H1 (cell line): ENCODE data around the gene OCSTAMP. TPM values are rescaled to one million over a fixed set of nuclear protein-coding genes. Genes with fewer than 3 reads are reported as not detected.
A peak's percentile ranks its signal among the peaks of the same experiment; 100 is the strongest.

ENCODE experiments used
- ASH2L ChIP-seq: fragments of 200-600, 300-600 bp; sonication (generic); IDR thresholded peaks from one replicate; pipeline ENCODE4 v1.7.1; 2017; ENCODE audit warnings: low read length
- BCL11A ChIP-seq, 2 experiments: IDR thresholded peaks; one replicate each; pipeline ENCODE4 v1.6.1; 2011; ENCODE audit warnings: low read depth in 2 of 2, low read length in 2 of 2, mild to moderate bottlenecking in 2 of 2
- BRCA1 ChIP-seq: IDR thresholded peaks from 2 replicates; pipeline ENCODE4 v1.6.1; 2012; ENCODE audit warnings: low read depth, low read length, improper control_type of control experiment
- CBX8 ChIP-seq: fragments of 300-800, 300-1000 bp; sonication (generic); IDR thresholded peaks from 2 replicates; pipeline ENCODE4 v1.7.1; 2016; ENCODE audit warnings: low read depth, low read length, borderline replicate concordance
- CEBPB ChIP-seq: IDR thresholded peaks from 2 replicates; pipeline ENCODE4 v1.6.1; 2012; ENCODE audit warnings: low read depth, low read length
- CREB1 ChIP-seq: IDR thresholded peaks from 2 replicates; pipeline ENCODE4 v1.6.1; 2012; ENCODE audit warnings: inconsistent platforms
- EGR1 ChIP-seq: IDR thresholded peaks from 2 replicates; pipeline ENCODE4 v1.6.1; 2011; ENCODE audit warnings: low read depth, low read length, borderline replicate concordance
- EP300 ChIP-seq, 2 experiments: IDR thresholded peaks; 1 replicate in 1 of 2; 2 replicates in 1 of 2; pipeline ENCODE4 v1.6.1; 2011 to 2012; ENCODE audit warnings: low read depth in 2 of 2, low read length in 2 of 2, mild to moderate bottlenecking in 2 of 2, borderline replicate concordance in 1 of 2, inconsistent platforms in 1 of 2, moderate library complexity in 1 of 2
- FOSL1 ChIP-seq: IDR thresholded peaks from 2 replicates; pipeline ENCODE4 v1.6.1; 2011; ENCODE audit warnings: mild to moderate bottlenecking, low read depth, low read length, moderate library complexity; ENCODE audit not compliant: insufficient read depth
- GABPA ChIP-seq: IDR thresholded peaks from 2 replicates; pipeline ENCODE4 v1.6.1; 2011; ENCODE audit warnings: mild to moderate bottlenecking, low read length, moderate library complexity, borderline replicate concordance; ENCODE audit not compliant: insufficient read depth
- HDAC2 ChIP-seq, 2 experiments: fragments of 300-600 bp in 1 of 2; sonication (generic) in 1 of 2; IDR thresholded peaks; 2 replicates each; pipeline ENCODE4 v1.6.1; 2011 to 2012; ENCODE audit warnings: low read depth in 2 of 2, low read length in 2 of 2, mild to moderate bottlenecking in 2 of 2, moderate library complexity in 2 of 2, borderline replicate concordance in 1 of 2, inconsistent platforms in 1 of 2
- RFX5 ChIP-seq: IDR thresholded peaks from 2 replicates; pipeline ENCODE4 v1.6.1; 2011; ENCODE audit warnings: low read depth, low read length, improper control_type of control experiment, borderline replicate concordance
- RNF2 ChIP-seq: fragments of 200-900, 300-1000 bp; sonication (generic); IDR thresholded peaks from 2 replicates; pipeline ENCODE4 v1.7.1; 2016; ENCODE audit warnings: borderline replicate concordance, low read depth, mild to moderate bottlenecking, antibody characterized with exemption, low read length; ENCODE audit not compliant: poor library complexity, severe bottlenecking; ENCODE audit errors: missing control alignments
- RXRA ChIP-seq: IDR thresholded peaks from 2 replicates; pipeline ENCODE4 v1.6.1; 2011; ENCODE audit warnings: low read depth, mild to moderate bottlenecking, low read length, moderate library complexity; ENCODE audit not compliant: insufficient read depth
- SIRT6 ChIP-seq: IDR thresholded peaks from one replicate; pipeline ENCODE4 v1.7.1; 2012; ENCODE audit warnings: low read length, inconsistent platforms
- SIX5 ChIP-seq: IDR thresholded peaks from 2 replicates; pipeline ENCODE4 v1.6.1; 2011; ENCODE audit warnings: mild to moderate bottlenecking, low read depth, low read length
- SP2 ChIP-seq: IDR thresholded peaks from 2 replicates; pipeline ENCODE4 v1.6.1; 2012; ENCODE audit warnings: mild to moderate bottlenecking, low read length, inconsistent platforms
- SP4 ChIP-seq: IDR thresholded peaks from 2 replicates; pipeline ENCODE4 v1.6.1; 2012; ENCODE audit warnings: low read length, inconsistent platforms
- SRF ChIP-seq: IDR thresholded peaks from 2 replicates; pipeline ENCODE4 v1.6.1; 2011; ENCODE audit warnings: mild to moderate bottlenecking, low read depth, low read length, moderate library complexity
- SUZ12 ChIP-seq: fragments of 200-600 bp; sonication (generic); IDR thresholded peaks from 2 replicates; pipeline ENCODE4 v1.6.1; 2012; ENCODE audit warnings: mild to moderate bottlenecking, inconsistent platforms, low read length, moderate library complexity, mixed read lengths
- TBP ChIP-seq: IDR thresholded peaks from 2 replicates; pipeline ENCODE4 v1.6.1; 2011; ENCODE audit warnings: low read depth, low read length, improper control_type of control experiment
- polyA plus RNA-seq, 7 experiments: library from polyadenylated mRNA; depleted of rRNA in 3 of 7; stranded (reverse) in 5 of 7; unstranded in 2 of 7; fragments of >200 nt in 5 of 7; fragments of 200-250 nt in 2 of 7; gene quantifications; 1 replicate in 5 of 7; 2 replicates in 1 of 7; 4 replicates in 1 of 7; pipeline versions ENCODE4 v1.2.1 to v1.2.3, GENCODE V29; 2011 to 2013; ENCODE audit warnings: missing spikeins in 2 of 7, mixed read lengths in 2 of 7
- total RNA-seq: library from RNA; stranded (reverse); fragmentation: NEBNext Ultra II Directional; extraction: Animal tissue kit (Norgen Biotek cat#: 25700); gene quantifications from 2 replicates; pipeline ENCODE4 v1.2.1, GENCODE V29; 2021
- TF ChIP-seq, protein P1 (sequence below): IDR thresholded peaks from 2 replicates; pipeline ENCODE4 v1.6.1; 2011; ENCODE audit warnings: low read depth, mild to moderate bottlenecking, low read length; ENCODE audit not compliant: insufficient read depth

The OCSTAMP gene
- total and polyA plus RNA-seq, 2 of the 8 experiments (the other 6 are each of a cell fraction or from before 2014, with no cell fraction given), result 0.09 to 0.13 TPM

DNA sequence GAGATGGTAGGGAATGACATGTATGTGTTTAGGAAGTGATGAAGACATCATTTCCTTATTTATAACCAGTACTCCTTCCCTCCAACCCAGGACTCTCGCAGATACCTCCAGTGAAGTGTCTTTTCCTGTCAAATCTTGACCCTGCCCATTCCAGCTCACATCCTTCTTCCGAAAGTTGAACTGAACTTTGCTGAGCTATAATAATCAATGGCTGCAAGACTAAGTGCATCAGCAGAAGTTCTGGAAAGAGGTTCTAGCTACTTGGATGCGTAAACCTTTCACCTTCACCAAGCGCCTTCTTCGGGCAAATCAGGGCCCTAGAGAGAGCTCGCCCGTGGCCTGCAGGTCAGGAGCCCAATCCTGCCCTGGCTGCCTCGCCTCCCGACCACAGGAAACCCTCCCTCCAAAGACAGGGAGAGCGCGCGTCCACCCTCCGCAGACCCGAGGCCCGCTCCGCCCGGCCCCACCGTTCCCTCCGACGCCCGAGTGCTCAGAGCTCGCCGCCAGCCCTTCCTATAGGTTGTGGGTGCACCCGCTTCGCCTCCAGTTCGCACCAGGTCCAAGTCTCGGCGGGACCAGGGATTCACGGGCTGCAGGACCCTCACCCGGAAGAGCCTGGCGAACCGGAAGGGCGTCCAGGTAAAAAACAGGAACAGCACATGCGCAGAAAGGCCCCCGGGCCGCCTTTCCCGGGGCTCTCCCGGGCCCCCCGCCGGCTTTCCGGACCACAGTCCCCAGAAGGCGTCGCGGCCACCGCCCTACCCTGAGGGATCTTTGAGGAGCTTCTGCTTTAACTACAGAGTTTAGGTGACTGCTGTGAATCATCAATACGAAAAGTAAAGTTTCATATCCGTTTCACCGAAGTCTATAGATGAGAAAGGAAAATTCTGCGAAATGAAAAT lies 37.3 kb downstream of the OCSTAMP start, which contains the start of gene ZNF334 (continued):
- TF ChIP-seq BRCA1, result peak; percentile 44; the same call in 1 of the 2 replicates
- TF ChIP-seq RXRA, result no peak
- TF ChIP-seq SUZ12, result no peak
- TF ChIP-seq RFX5, result no peak
- no peak for TF ChIP-seq SRF
- no peak for TF ChIP-seq FOSL1
- TF ChIP-seq SIX5, result no peak
- no peak for TF ChIP-seq CREB1
- peak; percentile 78; the same call in 1 of the 2 replicates for TF ChIP-seq GABPA
- no peak for TF ChIP-seq CBX8
- TF ChIP-seq RNF2, result no peak
- TF ChIP-seq SP4, result no peak
- TF ChIP-seq TBP, result peak; percentile 49; the same call in 1 of the 2 replicates
- TF ChIP-seq ASH2L, result peak; percentile 73
- no peak for TF ChIP-seq EP300 (IDR thresholded peaks at IDR 0.05; ENCODE audit: borderline replicate concordance in 1 of 2, low read depth in 2 of 2, low read length in 2 of 2)
- TF ChIP-seq SP2, result no peak
- no peak for TF ChIP-seq HDAC2 (IDR thresholded peaks at IDR 0.05; ENCODE audit: borderline replicate concordance in 1 of 2, low read depth in 2 of 2, low read length in 2 of 2)
- TF ChIP-seq, protein P1, sequence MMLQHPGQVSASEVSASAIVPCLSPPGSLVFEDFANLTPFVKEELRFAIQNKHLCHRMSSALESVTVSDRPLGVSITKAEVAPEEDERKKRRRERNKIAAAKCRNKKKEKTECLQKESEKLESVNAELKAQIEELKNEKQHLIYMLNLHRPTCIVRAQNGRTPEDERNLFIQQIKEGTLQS, result no peak
- TF ChIP-seq EGR1, result peak; percentile 47; the same call in 1 of the 2 replicates
- TF ChIP-seq SIRT6, result no peak
- no peak for TF ChIP-seq CEBPB
- no peak for TF ChIP-seq BCL11A (IDR thresholded peaks at IDR 0.05; ENCODE audit: low read depth in 2 of 2, low read length in 2 of 2)
